ENCODE measurements around the gene MIER2.

The MIER2 gene

GRCh38 chr19:306151-306900 is 38.3 kb downstream of the MIER2 start:
- DNase-seq, result no peak

GRCh38 chr19:305240-306150 is 39.1 kb downstream of the MIER2 start:
- no peak for DNase-seq

- DNase-seq, result no peak
These were observed 47.9 kb downstream of the MIER2 start for GRCh38 chr19:296476-297225.

GRCh38 chr19:295687-296370 is 48.8 kb downstream of the MIER2 start:
- no peak for DNase-seq

GRCh38 chr19:294946-295686 is 49.5 kb downstream of the MIER2 start:
- DNase-seq, result peak in 5 of 14 donors; percentile 5 to 48 (median 24)

- peak in 1 of 14 donors; percentile 30 for DNase-seq
These were observed 50.2 kb downstream of the MIER2 start for GRCh38 chr19:294341-294945.

GRCh38 chr19:293436-294110 is 51.0 kb downstream of the MIER2 start:
- DNase-seq, result no peak

GRCh38 chr19:292951-293350 is 51.6 kb downstream of the MIER2 start:
- no peak for DNase-seq

- DNase-seq, result no peak
These were observed 52.2 kb downstream of the MIER2 start for GRCh38 chr19:292281-292884.

GRCh38 chr19:291561-292280 is 52.9 kb downstream of the MIER2 start:
- no peak for DNase-seq

- DNase-seq, result peak in 9 of 14 donors; percentile 5 to 74 (median 28)
These were observed 53.5 kb downstream of the MIER2 start, which contains the start of gene PLPP2 for GRCh38 chr19:291006-291521. Gene PLPP2 (minus strand): TSS chr19:291403. CDS start chr19:291336, 67 bp downstream.

- DNase-seq, result peak in 11 of 14 donors; percentile 20 to 77 (median 58)
These were observed 54.1 kb downstream of the MIER2 start for GRCh38 chr19:290372-291005.

- DNase-seq, result peak in 1 of 14 donors; percentile 9
These were observed 54.8 kb downstream of the MIER2 start for GRCh38 chr19:289651-290371.

GRCh38 chr19:288911-289310 is 55.7 kb downstream of the MIER2 start:
- DNase-seq, result no peak

GRCh38 chr19:287381-287871 is 57.2 kb downstream of the MIER2 start:
- DNase-seq, result no peak

GRCh38 chr19:283395-283794 is 61.2 kb downstream of the MIER2 start:
- no peak for DNase-seq

- no peak for DNase-seq
These were observed 62.1 kb downstream of the MIER2 start for GRCh38 chr19:282501-282900.
